Stimulated activated CD8-positive, alpha-beta memory T cell treated with anti-CD3 and anti-CD28 coated beads, Interleukin-15, amount 100 ng/mL, for 4 hours (primary cell): Measurements from ENCODE around the gene MALRD1.
"Not testable (repeated sequence)": the region's sequence is repeated elsewhere in the genome, so short reads cannot be mapped to it uniquely, and the experiment has no call there.

Source experiments
- DNase-seq, 2 donors: peaks; one replicate each; pipeline ENCODE4 v3.0.0-alpha.2; 2020; ENCODE audit warnings: low read depth in 2 of 2

The MALRD1 gene

GRCh38 chr10:19710600-19710999 is 662.0 kb downstream of the MALRD1 start:
- no peak for DNase-seq

- no peak for DNase-seq
These were observed 664.6 kb downstream of the MALRD1 start for GRCh38 chr10:19713159-19713558.

- no peak for DNase-seq
These were observed 665.4 kb downstream of the MALRD1 start for GRCh38 chr10:19713800-19714525.

- DNase-seq, result no peak
These were observed 670.7 kb downstream of the MALRD1 start for GRCh38 chr10:19719284-19719683.

- DNase-seq, result no peak
These were observed 675.7 kb downstream of the MALRD1 start for GRCh38 chr10:19724287-19724686.

- DNase-seq, result no peak
These were observed 679.8 kb downstream of the MALRD1 start for GRCh38 chr10:19728376-19728775.

GRCh38 chr10:19728964-19729363 is 680.4 kb downstream of the MALRD1 start:
- no peak for DNase-seq

- DNase-seq, result no peak
These were observed 681.7 kb downstream of the MALRD1 start for GRCh38 chr10:19730167-19730906.

GRCh38 chr10:19730907-19731217 is 682.3 kb downstream of the MALRD1 start:
- DNase-seq, result no peak

- DNase-seq, result no peak
These were observed 683.0 kb downstream of the MALRD1 start for GRCh38 chr10:19731560-19731959.

- no peak for DNase-seq
These were observed 689.8 kb downstream of the MALRD1 start for GRCh38 chr10:19738440-19738839.

- not testable (repeated sequence) for DNase-seq
These were observed 690.6 kb downstream of the MALRD1 start for GRCh38 chr10:19739232-19739631.

GRCh38 chr10:19742144-19742543 is 693.5 kb downstream of the MALRD1 start:
- DNase-seq, result not testable (repeated sequence)

GRCh38 chr10:19745672-19746071 is 697.1 kb downstream of the MALRD1 start:
- DNase-seq, result no peak

GRCh38 chr10:19749185-19749729 is 700.7 kb downstream of the MALRD1 start:
- DNase-seq, result no peak

- no peak for DNase-seq
These were observed 702.4 kb downstream of the MALRD1 start for GRCh38 chr10:19750972-19751371.

GRCh38 chr10:19756919-19757318 is 708.3 kb downstream of the MALRD1 start:
- no peak for DNase-seq

- DNase-seq, result no peak
These were observed 713.4 kb downstream of the MALRD1 start for GRCh38 chr10:19762026-19762425.

- no peak for DNase-seq
These were observed 715.5 kb downstream of the MALRD1 start for GRCh38 chr10:19764111-19764510.

GRCh38 chr10:19767876-19768275 is 719.3 kb downstream of the MALRD1 start:
- no peak for DNase-seq

- DNase-seq, result not testable (repeated sequence)
These were observed 721.2 kb downstream of the MALRD1 start for GRCh38 chr10:19769826-19770225.

- no peak for DNase-seq
These were observed 724.4 kb downstream of the MALRD1 start for GRCh38 chr10:19772972-19773371.

- DNase-seq, result no peak
These were observed 726.7 kb downstream of the MALRD1 start for GRCh38 chr10:19775296-19775695.
